Activated CD4-positive, alpha-beta T cell treated with anti-CD3 and anti-CD28 coated beads for 4 hours (primary cell): ENCODE data around the gene KRT36.

Experiments
- DNase-seq, 2 donors: peaks; one replicate each; pipeline ENCODE4 v3.0.0-alpha.2; 2020

Gene KRT36

DNA sequence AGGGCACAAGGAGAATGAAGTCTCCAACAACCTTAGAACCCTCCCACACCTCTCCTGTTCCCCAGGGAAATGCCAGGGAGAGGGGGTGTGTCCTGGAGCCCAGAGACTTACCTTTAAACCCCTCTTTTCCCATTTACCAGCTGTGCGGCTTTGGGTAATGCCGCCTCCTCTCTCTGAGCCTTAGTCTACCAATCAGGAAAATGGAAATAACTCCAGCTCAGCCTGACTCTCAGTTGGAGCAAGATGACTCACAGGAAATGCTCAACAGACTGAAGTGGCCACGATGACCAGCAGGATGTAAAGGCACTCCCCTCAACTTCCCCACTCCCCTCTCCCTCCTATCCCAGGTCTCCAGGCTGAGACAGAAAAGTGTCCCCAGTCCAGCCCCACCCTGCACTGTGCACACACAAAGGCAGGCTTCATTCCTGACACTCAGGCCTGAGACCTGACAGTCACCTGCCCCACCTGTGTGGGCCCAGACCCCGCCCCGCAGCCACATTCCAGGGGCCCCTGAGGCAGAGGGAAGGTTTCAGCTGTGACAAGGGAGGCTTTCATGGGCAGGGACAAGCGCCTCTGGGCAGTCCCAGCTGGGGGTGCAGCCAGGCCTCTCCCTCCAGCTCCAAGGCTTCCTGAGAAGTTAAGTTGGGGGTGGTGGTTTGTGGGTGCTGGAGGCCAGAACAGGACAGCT, 32.0 kb upstream of the KRT36 start:
- no peak for DNase-seq

- DNase-seq: no peak
Measured at GRCh38 chr17:41520821-41521521, 31.3 kb upstream of the KRT36 start.

GRCh38 chr17:41519501-41520224, 30.0 kb upstream of the KRT36 start:
- no peak for DNase-seq

DNA sequence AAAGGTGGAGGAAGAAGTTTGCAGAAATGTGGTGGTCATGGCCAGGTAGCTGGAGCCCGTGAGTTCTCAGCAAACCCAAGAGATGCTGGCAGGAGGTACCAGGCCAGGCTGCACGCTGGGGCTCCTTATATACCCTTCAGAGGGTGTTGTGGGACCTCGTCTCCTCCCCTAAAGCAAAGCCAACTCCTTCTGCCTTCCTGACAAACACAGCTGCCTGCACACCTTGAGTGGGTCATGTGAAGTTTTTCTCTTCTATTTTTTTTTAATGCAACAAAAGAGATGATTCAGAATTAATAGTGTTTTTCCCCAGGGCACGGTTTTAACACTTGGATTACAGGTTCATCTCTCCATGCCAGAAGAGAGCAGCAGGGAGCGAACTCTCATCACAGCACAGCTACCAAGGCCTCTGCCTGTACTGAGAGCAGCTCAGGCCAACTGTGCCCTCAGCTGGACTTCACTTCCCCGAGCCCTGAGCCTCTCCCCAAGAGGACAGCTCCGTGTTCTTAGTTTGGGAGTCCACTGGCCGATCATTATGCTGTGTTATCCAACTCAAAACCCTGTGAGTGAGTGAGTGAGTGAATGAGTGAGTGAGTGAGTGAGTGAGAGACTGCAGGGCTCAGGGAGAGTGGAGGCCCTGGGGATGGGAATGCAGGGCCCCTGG, 29.2 kb upstream of the KRT36 start, which contains the start of gene KRT15:
Gene KRT15, minus strand, starts transcription at position 102 of the 661 bp plus-strand sequence. Its CDS starts 63 bp downstream, at position 39.
- no peak for DNase-seq

DNA sequence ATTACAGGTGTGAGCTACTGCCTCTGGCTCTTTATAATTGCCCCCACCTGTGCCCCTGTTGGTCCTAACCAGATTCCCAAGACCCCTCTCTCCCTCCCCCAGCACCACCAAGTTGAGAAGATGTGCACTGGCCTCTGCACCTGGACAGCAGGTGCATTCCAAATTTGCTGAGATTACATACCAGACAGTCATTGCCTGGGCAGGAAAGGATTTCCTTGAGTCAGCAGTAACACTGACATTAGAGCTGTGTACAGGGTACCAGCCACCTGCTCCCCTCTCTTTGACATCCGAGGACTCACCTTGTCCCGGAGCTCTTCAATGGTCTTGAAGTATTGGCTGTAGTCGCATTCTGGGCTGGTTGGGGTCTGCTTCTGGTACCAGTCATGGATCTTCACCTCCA, 28.3 kb upstream of the KRT36 start:
- DNase-seq: no peak

DNA sequence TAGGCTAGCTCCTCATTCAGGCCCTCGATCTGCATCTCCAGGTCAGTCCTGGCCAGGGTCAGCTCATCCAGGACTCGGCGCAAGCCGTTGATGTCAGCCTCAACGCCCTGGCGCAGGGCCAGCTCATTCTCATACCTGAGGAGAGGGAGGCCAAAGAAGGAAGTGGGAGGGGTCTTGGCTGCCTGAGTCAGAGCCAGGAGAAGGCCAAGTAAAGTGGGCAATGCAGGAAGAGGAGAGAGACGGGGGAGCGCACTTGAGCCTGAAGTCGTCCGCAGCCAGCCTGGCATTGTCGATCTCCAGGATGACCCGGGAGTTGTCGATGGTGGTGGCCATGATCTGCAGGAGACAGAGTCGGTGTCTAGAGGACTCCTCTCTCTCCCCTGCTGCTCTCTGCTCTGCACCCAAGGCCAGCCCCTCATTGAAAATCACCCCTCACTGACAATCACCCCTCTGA, 27.1 kb upstream of the KRT36 start:
- DNase-seq: no peak

GRCh38 chr17:41516147-41516829, 26.6 kb upstream of the KRT36 start:
- no peak for DNase-seq

- no peak for DNase-seq
Measured at GRCh38 chr17:41513168-41513547, 23.4 kb upstream of the KRT36 start.

- DNase-seq: no peak
Measured at GRCh38 chr17:41512546-41513167, 22.9 kb upstream of the KRT36 start.

DNA sequence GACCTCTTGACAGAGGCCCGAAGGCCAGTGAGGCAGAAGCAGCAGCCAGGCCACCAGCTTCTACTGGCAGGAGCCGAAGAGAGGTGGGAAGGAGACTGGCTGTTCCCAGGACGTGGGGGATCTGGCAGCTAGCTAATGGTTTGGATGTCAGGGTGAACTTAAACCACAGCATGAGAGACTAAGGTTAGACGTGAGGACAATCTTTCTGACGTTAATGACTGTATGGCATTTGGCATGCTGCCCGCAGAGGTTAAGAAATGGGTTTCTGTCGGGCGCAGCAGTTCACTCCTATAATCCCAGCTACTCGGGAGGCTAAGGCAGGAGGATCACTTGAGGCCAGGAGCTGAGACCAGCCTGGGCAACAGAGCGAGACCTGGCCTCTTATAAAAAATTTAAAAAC, 22.0 kb upstream of the KRT36 start:
- DNase-seq: no peak

GRCh38 chr17:41511116-41511515, 21.4 kb upstream of the KRT36 start:
- DNase-seq: no peak

- DNase-seq: no peak
Measured at GRCh38 chr17:41510251-41511065, 20.7 kb upstream of the KRT36 start.

DNA sequence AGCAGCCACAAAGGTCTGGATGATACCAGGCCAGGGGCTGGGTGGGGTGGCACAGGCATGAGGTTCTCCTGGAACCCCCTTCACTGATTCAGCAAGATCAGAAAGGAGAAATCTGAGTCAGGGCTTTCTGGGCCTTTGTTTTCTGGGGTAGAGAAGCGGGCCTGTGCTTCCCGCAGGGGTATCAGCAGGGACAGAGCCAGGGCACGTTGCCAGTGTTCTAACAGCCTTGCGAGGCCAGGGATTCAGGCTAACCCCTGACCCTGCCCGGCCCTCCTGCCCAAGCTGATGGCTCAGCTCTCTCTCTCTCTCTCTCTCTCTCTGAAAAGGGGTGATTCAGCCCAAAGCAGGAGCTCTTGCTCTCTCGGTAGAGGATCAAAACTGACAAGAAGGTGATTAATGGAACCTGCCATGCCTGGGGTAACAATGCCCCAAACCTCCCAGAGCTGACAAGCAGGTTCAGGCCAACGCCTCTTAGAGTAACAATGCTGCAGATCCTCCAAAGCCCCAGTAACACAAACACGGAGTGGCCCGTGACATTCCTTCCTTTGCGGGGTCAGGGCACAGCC, 17.7 kb upstream of the KRT36 start:
- DNase-seq: no peak

DNA sequence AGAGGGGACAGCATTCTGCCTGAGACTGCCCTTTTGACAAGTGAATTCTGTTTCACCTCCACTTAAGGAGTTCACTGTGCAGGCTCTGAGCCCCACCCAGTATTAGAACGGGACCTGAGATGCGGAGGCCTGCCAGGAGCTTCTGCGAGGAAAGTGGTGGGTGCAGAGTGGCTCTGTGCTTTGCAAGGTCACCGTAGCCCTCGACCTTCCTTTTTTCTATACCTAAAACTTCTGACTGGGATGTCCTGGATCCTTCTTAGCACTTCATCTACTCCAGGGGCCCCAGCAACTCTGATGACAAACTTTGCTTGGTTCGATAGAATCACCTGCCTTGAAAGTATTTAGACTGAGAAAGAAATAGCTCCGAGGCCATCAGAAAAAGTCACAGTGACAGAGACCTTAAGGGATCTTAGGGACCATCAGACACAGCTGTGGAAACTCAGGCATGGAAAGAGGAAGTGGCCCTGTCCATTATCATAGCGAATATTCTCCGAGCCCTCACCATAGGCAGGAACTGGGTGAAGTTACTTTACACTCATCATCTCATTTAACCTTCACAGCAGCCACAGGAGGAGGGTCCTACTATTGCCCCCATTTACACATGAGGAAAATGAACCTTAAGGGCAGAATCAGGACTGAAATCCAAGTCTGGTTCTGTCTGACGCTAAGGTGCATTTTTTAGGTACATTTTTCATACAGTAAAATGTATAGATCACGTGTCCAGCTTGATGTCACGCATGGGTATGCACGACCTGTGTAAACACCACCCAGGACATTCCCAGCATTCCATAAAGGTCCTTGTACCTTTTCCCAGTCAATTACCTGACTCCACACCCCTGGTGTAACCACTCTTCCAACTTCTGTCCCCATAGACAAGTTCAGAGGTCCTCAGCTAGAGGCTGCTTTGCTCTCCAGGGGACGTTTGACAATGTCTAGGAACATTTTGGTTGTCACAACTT, 16.4 kb upstream of the KRT36 start:
- no peak for DNase-seq

DNA sequence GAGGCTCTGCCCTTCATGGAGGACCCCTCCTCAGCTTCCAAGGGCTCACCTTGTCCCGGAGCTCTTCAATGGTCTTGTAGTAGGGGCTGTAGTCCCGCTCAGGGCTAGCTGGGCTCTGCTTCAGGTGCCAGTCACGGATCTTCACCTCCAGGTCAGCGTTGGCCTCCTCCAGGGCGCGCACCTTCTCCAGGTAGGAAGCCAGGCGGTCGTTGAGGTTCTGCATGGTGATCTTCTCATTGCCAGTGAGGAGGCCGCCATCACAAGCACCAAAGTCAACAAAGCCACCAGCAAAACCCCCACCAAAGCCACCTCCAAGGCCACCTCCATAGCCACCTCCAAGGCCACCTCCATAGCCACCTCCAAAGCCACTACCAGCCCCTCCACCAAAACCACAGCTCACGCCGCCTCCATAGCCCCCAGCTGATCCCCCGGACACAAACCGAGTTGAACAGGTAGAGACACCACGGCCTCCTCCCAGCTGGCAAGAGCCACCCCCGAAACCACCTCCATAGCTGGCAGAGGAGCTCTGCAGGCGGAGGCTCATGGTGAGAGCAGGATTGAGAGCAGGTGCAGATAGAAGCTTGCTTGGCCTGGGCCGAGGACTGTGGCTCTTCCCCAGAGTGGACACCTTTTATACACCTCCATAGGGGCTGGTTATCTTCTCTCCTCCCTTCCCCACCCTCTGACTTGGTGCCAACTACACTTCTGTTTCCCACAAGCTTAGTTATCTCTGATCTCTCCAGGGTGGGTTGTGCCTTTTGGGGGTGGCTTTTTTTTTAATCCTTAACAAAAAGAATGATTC, 15.5 kb upstream of the KRT36 start, which contains the start of gene KRT13:
Gene KRT13, minus strand, starts transcription at position 606 of the 802 bp plus-strand sequence. Its CDS starts 62 bp downstream, at position 544.
- no peak for DNase-seq

DNA sequence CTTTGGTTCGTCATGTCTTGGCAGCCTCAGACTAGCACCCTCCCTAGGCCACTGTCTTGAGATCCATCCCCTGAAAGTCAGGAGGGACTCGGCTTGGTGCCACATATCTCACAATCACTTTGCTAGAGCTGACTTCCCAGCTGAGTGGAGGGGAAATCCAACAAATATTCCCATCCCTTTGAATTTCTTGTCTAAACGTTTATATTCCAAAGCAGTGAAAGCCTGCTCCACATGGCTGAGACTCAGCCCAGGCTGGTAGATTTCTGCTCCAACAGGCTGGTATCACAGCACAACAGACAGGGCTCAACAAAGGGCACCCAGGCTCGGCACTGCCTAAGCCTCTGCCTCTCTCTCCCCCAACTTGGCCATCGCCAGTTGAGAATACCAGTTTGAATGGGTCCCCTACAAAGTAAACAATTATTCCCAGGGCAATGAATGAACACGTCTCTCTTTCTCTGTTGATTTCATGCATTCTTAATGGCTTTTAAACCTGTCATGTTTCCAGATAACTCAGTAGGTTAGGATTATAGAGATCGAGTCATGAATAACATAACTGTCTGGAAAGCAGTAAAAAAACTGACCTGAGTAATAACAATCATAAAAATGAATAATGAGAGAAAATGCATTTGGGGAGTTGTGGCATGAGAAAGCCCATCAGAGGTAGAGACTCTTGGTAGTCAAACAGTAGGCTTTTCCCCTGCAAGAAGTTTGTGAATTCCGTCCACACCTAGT, 14.7 kb upstream of the KRT36 start:
- DNase-seq: no peak

DNA sequence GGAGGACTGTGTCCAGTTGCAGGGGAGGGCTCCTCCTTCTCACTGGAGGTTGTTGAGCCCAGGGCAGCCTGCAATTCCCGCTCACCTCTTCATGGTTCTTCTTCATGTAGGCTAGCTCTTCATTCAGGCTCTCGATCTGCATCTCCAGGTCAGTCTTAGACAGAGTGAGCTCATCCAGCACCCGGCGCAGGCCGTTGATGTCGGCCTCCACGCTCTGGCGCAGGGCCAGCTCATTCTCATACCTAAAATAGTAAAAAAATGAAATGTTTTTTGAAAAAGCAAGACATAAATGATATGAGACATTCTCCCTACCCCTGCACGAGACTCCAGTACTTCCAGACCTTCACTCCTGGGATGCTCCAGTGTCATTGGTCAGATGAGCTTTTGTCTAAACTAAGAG, 13.5 kb upstream of the KRT36 start:
- no peak for DNase-seq
